ENCODE results near the gene GRM2.

GRCh38 chr3:51733859-51734571, 27.1 kb downstream of the GRM2 start:
- TF ChIP-seq CTCF (IDR thresholded peaks at IDR 0.05) (no peak), POLR2A (IDR thresholded peaks at IDR 0.05) (no peak)

Measured in body of pancreas (tissue), 4 donors.